Chondrocyte (in vitro differentiated cells): Measurements from ENCODE around the gene ABCA3. TPM values are rescaled to one million over a fixed set of nuclear protein-coding genes. Genes with fewer than 3 reads are reported as not detected.

ENCODE experiments used
- DNase-seq: peaks from one replicate; pipeline ENCODE4 v3.0.0; 2021; ENCODE audit warnings: mixed read lengths, low spot score
- H3K27ac Mint-ChIP-seq: one replicate; pipeline ENCODE4 v1.8.0; 2021; ENCODE audit warnings: mild to moderate bottlenecking, moderate library complexity, mixed read lengths; ENCODE audit not compliant: unreplicated experiment
- H3K27me3 Mint-ChIP-seq: 2 replicates; pipeline ENCODE4 v1.8.0; 2021; ENCODE audit warnings: low read depth, mixed read lengths
- H3K36me3 Mint-ChIP-seq: 2 replicates; pipeline ENCODE4 v1.8.0; 2021; ENCODE audit warnings: low read depth, mixed read lengths
- H3K4me1 Mint-ChIP-seq: 2 replicates; pipeline ENCODE4 v1.8.0; 2021; ENCODE audit warnings: low read depth, mild to moderate bottlenecking, mixed read lengths
- H3K4me3 Mint-ChIP-seq: one replicate; pipeline ENCODE4 v1.8.0; 2021; ENCODE audit warnings: mild to moderate bottlenecking, moderate library complexity, mixed read lengths; ENCODE audit not compliant: unreplicated experiment
- H3K9me3 Mint-ChIP-seq: 2 replicates; pipeline ENCODE4 v1.8.0; 2021; ENCODE audit warnings: low read depth, mixed read lengths
- CTCF ChIP-seq: fragments of 200-600 bp; sonication (generic); IDR thresholded peaks from 2 replicates; pipeline ENCODE4 v1.5.0; 2021; ENCODE audit warnings: antibody characterized with exemption, mild to moderate bottlenecking, moderate library complexity
- total RNA-seq: library from RNA; stranded (reverse); gene quantifications from 3 replicates; pipeline ENCODE4 v1.2.1, GENCODE V29; 2021

Gene ABCA3
- total RNA-seq, 1 donor from 2014 or later, result 26.0 TPM

- no peak overlapping the region for H3K27ac Mint-ChIP-seq
- H3K4me1 Mint-ChIP-seq, result peaks cover 2% of the 10 kb centered on the region
- DNase-seq, result peak; percentile 81
- no peak overlapping the region for H3K4me3 Mint-ChIP-seq
- no peaks in the 10 kb centered on the region for H3K9me3 Mint-ChIP-seq
- H3K27me3 Mint-ChIP-seq, result no peaks in the 10 kb centered on the region
- peak; percentile 29 for TF ChIP-seq CTCF
- H3K36me3 Mint-ChIP-seq, result peaks cover 9% of the 10 kb centered on the region
These were observed 62.3 kb downstream of the ABCA3 start for GRCh38 chr16:2278272-2278608.

GRCh38 chr16:2277466-2278271 is 62.9 kb downstream of the ABCA3 start:
- no peaks in the 10 kb centered on the region for H3K9me3 Mint-ChIP-seq
- peaks cover 11% of the 10 kb centered on the region for H3K36me3 Mint-ChIP-seq
- H3K27me3 Mint-ChIP-seq, result no peaks in the 10 kb centered on the region
- TF ChIP-seq CTCF, result no peak
- H3K4me1 Mint-ChIP-seq, result peaks cover 2% of the 10 kb centered on the region
- DNase-seq, result peak; percentile 85
- no peak overlapping the region for H3K27ac Mint-ChIP-seq
- H3K4me3 Mint-ChIP-seq, result no peak overlapping the region

GRCh38 chr16:2276368-2277195 is 63.9 kb downstream of the ABCA3 start:
- Mint-ChIP-seq H3K9me3 (no peaks in the 10 kb centered on the region), H3K27ac (no peak overlapping the region), H3K4me3 (no peak overlapping the region), H3K27me3 (no peaks in the 10 kb centered on the region), H3K4me1 (peaks cover 2% of the 10 kb centered on the region), H3K36me3 (peaks cover 11% of the 10 kb centered on the region)
- TF ChIP-seq CTCF, result no peak
- peak; percentile 81 for DNase-seq

GRCh38 chr16:2275476-2276367 is 64.8 kb downstream of the ABCA3 start:
- Mint-ChIP-seq H3K4me1 (peaks cover 2% of the 10 kb centered on the region), H3K9me3 (no peaks in the 10 kb centered on the region), H3K4me3 (no peak overlapping the region), H3K27me3 (no peaks in the 10 kb centered on the region), H3K36me3 (peaks cover 9% of the 10 kb centered on the region), H3K27ac (no peak overlapping the region)
- no peak for TF ChIP-seq CTCF
- DNase-seq, result peak; percentile 72

GRCh38 chr16:2273931-2274330 is 66.6 kb downstream of the ABCA3 start:
- H3K4me1 Mint-ChIP-seq, result peaks cover 11% of the 10 kb centered on the region
- H3K27ac Mint-ChIP-seq, result no peak overlapping the region
- H3K36me3 Mint-ChIP-seq, result peaks cover 5% of the 10 kb centered on the region
- no peak overlapping the region for H3K4me3 Mint-ChIP-seq
- H3K27me3 Mint-ChIP-seq, result no peaks in the 10 kb centered on the region
- H3K9me3 Mint-ChIP-seq, result no peaks in the 10 kb centered on the region
- no peak for DNase-seq
- TF ChIP-seq CTCF, result no peak
